ENCODE measurements around the gene SH3RF1.

SH3RF1 gene

DNA sequence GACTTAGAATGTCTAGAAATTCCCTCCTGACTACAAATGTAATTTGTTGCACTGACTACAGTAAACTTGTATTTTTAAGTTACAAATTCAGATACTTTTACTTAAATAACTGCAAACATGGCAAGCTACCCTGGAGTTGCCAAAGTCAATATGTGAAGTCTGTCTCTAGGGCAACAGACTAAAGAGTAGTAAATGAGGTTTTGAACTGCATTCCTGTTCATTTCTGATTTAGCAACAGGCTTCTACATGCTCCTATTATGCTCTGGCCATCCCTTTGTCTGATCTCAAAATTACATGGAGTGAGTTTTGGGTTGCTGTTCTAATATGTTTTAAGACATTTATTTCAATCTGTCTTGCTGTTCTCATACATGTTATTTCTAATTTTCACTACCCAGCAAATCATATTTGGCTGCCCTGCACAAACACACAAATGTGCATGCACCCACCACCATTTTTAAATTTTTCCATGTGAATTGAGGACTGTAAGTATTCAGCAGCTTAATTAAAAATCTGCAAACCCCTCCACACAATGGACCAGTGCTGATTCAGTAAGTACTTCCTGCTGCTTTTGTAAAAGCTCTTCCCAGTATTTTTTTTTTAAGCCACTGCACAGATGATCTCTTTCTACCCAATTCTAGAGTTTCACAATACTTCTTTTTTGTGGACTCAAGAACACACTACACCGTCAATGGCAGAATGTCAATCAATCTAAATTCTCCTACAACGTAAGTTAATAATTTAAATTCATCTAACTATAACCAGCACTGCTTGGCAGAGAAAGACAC is 26.7 kb downstream of the SH3RF1 start:
- Histone ChIP-seq H3K4me1 (ENCODE audit: control insufficient read depth in 2 of 2, insufficient read depth in 2 of 2, low read length in 2 of 2) (peaks cover 3 to 14% of the 10 kb centered on the region in 2 donors), H3K27me3 (ENCODE audit: control insufficient read depth in 2 of 2, insufficient read depth in 2 of 2, low read length in 2 of 2) (no peaks in the 10 kb centered on the region), H3K27ac (ENCODE audit: low read depth in 2 of 2, low read length in 2 of 2) (no peak overlapping the region), H3K9me3 (ENCODE audit: control insufficient read depth in 2 of 2, low read length in 2 of 2) (no peaks in the 10 kb centered on the region), H3K36me3 (ENCODE audit: control insufficient read depth in 2 of 2, insufficient read depth in 2 of 2, low read length in 2 of 2) (peaks cover 0 to 3% of the 10 kb centered on the region in 2 donors), H3K9ac (ENCODE audit: low read depth in 1 of 2, low read length in 2 of 2) (no peak overlapping the region), H3K4me3 (ENCODE audit: low read length in 2 of 2) (no peak overlapping the region)

DNA sequence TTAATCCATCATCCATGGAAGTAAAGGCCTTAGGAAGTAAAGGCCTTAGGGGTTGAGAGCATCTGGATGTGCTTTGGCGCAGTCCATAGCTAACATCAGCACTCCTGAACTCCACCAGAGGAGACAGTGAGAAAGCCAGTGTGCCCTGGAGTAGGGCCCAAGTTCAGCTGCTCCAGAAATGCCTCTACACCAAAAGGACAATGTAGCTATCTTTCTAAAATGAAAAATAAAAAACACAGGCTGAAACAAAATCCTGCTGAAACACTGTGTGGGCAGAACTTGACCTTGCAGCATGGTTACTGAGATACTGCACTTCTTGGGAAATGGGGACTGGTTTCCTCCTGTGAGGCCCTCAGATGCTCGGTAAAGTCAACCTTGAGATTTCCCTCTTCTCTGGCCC is 29.3 kb downstream of the SH3RF1 start:
- Histone ChIP-seq H3K36me3 (ENCODE audit: control insufficient read depth in 2 of 2, insufficient read depth in 2 of 2, low read length in 2 of 2) (peaks cover 0 to 3% of the 10 kb centered on the region in 2 donors), H3K9ac (ENCODE audit: low read depth in 1 of 2, low read length in 2 of 2) (no peak overlapping the region), H3K9me3 (ENCODE audit: control insufficient read depth in 2 of 2, low read length in 2 of 2) (no peaks in the 10 kb centered on the region), H3K4me1 (ENCODE audit: control insufficient read depth in 2 of 2, insufficient read depth in 2 of 2, low read length in 2 of 2) (peaks cover 3 to 8% of the 10 kb centered on the region in 2 donors), H3K27me3 (ENCODE audit: control insufficient read depth in 2 of 2, insufficient read depth in 2 of 2, low read length in 2 of 2) (no peaks in the 10 kb centered on the region), H3K4me3 (ENCODE audit: low read length in 2 of 2) (no peak overlapping the region), H3K27ac (ENCODE audit: low read depth in 2 of 2, low read length in 2 of 2) (no peak overlapping the region)

DNA sequence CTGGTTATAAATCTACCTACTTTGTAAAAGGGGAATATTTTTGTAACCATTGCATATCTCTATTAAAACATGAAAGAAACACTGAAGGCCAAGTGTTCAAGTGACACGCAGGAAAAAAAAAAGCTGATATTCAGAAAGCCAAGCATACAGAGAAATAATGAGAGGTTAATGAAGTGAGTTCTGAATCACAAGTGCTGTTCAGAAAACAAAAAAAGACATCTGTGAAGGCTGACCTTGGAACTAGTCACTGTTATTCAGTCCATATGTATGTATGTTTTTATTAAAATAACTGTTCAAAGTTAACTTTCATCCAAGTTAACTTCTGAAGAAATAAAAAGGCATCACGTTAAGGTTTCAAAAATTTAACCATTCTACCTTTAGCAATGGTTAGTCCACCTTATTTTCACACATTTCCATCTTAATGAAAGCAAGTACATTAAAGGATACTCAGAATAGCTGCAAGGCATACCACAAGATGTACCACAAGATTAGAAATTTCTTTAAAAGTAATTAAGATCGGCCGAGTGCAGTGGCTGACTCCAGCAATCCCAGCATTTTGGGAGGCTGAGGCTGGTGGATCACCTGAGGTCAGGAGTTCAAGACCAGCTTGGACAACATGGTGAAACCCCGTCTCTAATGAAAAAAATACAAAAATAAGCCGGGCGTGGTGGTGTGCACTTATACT is 31.4 kb downstream of the SH3RF1 start:
- Histone ChIP-seq H3K4me1 (ENCODE audit: control insufficient read depth in 2 of 2, insufficient read depth in 2 of 2, low read length in 2 of 2) (peaks cover 3 to 6% of the 10 kb centered on the region in 2 donors), H3K9ac (ENCODE audit: low read depth in 1 of 2, low read length in 2 of 2) (no peak overlapping the region), H3K27me3 (ENCODE audit: control insufficient read depth in 2 of 2, insufficient read depth in 2 of 2, low read length in 2 of 2) (no peaks in the 10 kb centered on the region), H3K9me3 (ENCODE audit: control insufficient read depth in 2 of 2, low read length in 2 of 2) (no peaks in the 10 kb centered on the region), H3K27ac (ENCODE audit: low read depth in 2 of 2, low read length in 2 of 2) (no peak overlapping the region), H3K4me3 (ENCODE audit: low read length in 2 of 2) (no peak overlapping the region), H3K36me3 (ENCODE audit: control insufficient read depth in 2 of 2, insufficient read depth in 2 of 2, low read length in 2 of 2) (peaks cover 0 to 3% of the 10 kb centered on the region in 2 donors)

DNA sequence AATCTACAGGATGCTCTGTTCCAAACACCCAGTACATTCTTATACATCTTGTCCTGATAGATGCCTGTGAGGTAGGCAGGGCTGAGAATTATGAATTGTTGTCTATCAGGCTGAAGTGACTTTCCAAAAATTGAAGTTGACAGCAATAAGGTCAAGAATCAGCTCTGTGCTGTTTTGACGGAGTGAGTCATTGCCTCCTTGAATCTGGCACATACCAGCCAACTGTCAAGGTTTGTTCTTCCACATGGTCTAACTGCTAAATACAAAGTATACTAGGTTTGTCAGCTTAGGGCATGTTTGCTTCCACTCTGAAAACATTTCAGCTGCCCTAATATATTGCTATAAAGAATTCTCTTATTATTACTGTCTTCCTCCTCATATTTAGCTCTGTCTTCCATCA is 32.3 kb downstream of the SH3RF1 start:
- Histone ChIP-seq H3K9me3 (ENCODE audit: control insufficient read depth in 2 of 2, low read length in 2 of 2) (no peaks in the 10 kb centered on the region), H3K4me3 (ENCODE audit: low read length in 2 of 2) (no peak overlapping the region), H3K36me3 (ENCODE audit: control insufficient read depth in 2 of 2, insufficient read depth in 2 of 2, low read length in 2 of 2) (peaks cover 0 to 3% of the 10 kb centered on the region in 2 donors), H3K9ac (ENCODE audit: low read depth in 1 of 2, low read length in 2 of 2) (no peak overlapping the region), H3K27me3 (ENCODE audit: control insufficient read depth in 2 of 2, insufficient read depth in 2 of 2, low read length in 2 of 2) (no peaks in the 10 kb centered on the region), H3K27ac (ENCODE audit: low read depth in 2 of 2, low read length in 2 of 2) (no peak overlapping the region), H3K4me1 (ENCODE audit: control insufficient read depth in 2 of 2, insufficient read depth in 2 of 2, low read length in 2 of 2) (no peaks in the 10 kb centered on the region)

GRCh38 chr4:169236873-169237626 is 33.7 kb downstream of the SH3RF1 start:
- Histone ChIP-seq H3K9me3 (ENCODE audit: control insufficient read depth in 2 of 2, low read length in 2 of 2) (no peaks in the 10 kb centered on the region), H3K36me3 (ENCODE audit: control insufficient read depth in 2 of 2, insufficient read depth in 2 of 2, low read length in 2 of 2) (peaks cover 0 to 3% of the 10 kb centered on the region in 2 donors), H3K4me1 (ENCODE audit: control insufficient read depth in 2 of 2, insufficient read depth in 2 of 2, low read length in 2 of 2) (no peaks in the 10 kb centered on the region), H3K4me3 (ENCODE audit: low read length in 2 of 2) (no peak overlapping the region), H3K9ac (ENCODE audit: low read depth in 1 of 2, low read length in 2 of 2) (no peak overlapping the region), H3K27me3 (ENCODE audit: control insufficient read depth in 2 of 2, insufficient read depth in 2 of 2, low read length in 2 of 2) (no peaks in the 10 kb centered on the region), H3K27ac (ENCODE audit: low read depth in 2 of 2, low read length in 2 of 2) (no peak overlapping the region)

- Histone ChIP-seq H3K36me3 (ENCODE audit: control insufficient read depth in 2 of 2, insufficient read depth in 2 of 2, low read length in 2 of 2) (no peaks in the 10 kb centered on the region), H3K27me3 (ENCODE audit: control insufficient read depth in 2 of 2, insufficient read depth in 2 of 2, low read length in 2 of 2) (no peaks in the 10 kb centered on the region), H3K9me3 (ENCODE audit: control insufficient read depth in 2 of 2, low read length in 2 of 2) (no peaks in the 10 kb centered on the region), H3K27ac (ENCODE audit: low read depth in 2 of 2, low read length in 2 of 2) (no peak overlapping the region), H3K4me1 (ENCODE audit: control insufficient read depth in 2 of 2, insufficient read depth in 2 of 2, low read length in 2 of 2) (no peaks in the 10 kb centered on the region), H3K9ac (ENCODE audit: low read depth in 1 of 2, low read length in 2 of 2) (no peak overlapping the region), H3K4me3 (ENCODE audit: low read length in 2 of 2) (no peak overlapping the region)
These were observed 34.7 kb downstream of the SH3RF1 start for GRCh38 chr4:169236078-169236477.

DNA sequence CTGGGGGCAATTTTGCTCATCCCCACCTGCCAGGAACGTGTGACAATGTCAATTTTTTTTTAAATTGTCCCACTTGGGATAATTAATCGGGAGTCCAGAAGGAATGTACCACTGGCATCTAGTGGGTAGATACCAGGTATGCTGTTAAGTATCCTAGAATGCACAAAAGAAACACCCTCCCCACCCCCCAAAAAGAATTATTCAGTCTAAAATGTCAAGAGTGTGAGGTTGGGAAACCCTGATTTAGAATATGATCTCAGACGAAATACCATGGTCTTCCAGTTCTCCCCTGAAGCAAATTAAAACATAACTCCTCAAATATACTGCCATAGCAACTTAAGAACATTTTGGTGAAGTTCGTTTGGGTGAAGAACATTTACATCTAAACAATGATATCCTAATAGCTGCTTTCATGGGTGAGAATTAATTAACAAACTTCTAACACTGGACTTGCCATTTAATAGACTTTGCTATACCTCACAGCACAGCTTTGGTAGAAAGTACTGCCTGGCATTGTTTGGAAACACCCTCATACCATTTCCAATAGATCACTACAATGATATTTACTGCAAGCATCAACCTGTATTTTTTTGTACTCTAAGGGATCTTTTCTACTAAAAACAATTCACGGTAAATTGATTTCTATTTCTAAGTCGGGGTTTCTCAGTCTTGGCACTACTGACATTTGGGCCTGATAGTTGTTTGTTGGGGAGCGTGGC is 36.5 kb downstream of the SH3RF1 start:
- no peaks in the 10 kb centered on the region for H3K36me3 ChIP-seq (ENCODE audit: control insufficient read depth in 2 of 2, insufficient read depth in 2 of 2, low read length in 2 of 2)
- H3K4me1 ChIP-seq (ENCODE audit: control insufficient read depth in 2 of 2, insufficient read depth in 2 of 2, low read length in 2 of 2), result peaks cover 0 to 4% of the 10 kb centered on the region in 2 donors
- no peaks in the 10 kb centered on the region for H3K9me3 ChIP-seq (ENCODE audit: control insufficient read depth in 2 of 2, low read length in 2 of 2)
- no peak overlapping the region for H3K27ac ChIP-seq (ENCODE audit: low read depth in 2 of 2, low read length in 2 of 2)
- no peaks in the 10 kb centered on the region for H3K27me3 ChIP-seq (ENCODE audit: control insufficient read depth in 2 of 2, insufficient read depth in 2 of 2, low read length in 2 of 2)
- no peak overlapping the region for H3K9ac ChIP-seq (ENCODE audit: low read depth in 1 of 2, low read length in 2 of 2)
- H3K4me3 ChIP-seq (ENCODE audit: low read length in 2 of 2), result no peak overlapping the region

- no peak overlapping the region for H3K27ac ChIP-seq (ENCODE audit: low read depth in 2 of 2, low read length in 2 of 2)
- no peaks in the 10 kb centered on the region for H3K36me3 ChIP-seq (ENCODE audit: control insufficient read depth in 2 of 2, insufficient read depth in 2 of 2, low read length in 2 of 2)
- no peaks in the 10 kb centered on the region for H3K27me3 ChIP-seq (ENCODE audit: control insufficient read depth in 2 of 2, insufficient read depth in 2 of 2, low read length in 2 of 2)
- H3K4me3 ChIP-seq (ENCODE audit: low read length in 2 of 2), result no peak overlapping the region
- H3K9ac ChIP-seq (ENCODE audit: low read depth in 1 of 2, low read length in 2 of 2), result no peak overlapping the region
- H3K4me1 ChIP-seq (ENCODE audit: control insufficient read depth in 2 of 2, insufficient read depth in 2 of 2, low read length in 2 of 2), result peaks cover 0 to 4% of the 10 kb centered on the region in 2 donors
- no peaks in the 10 kb centered on the region for H3K9me3 ChIP-seq (ENCODE audit: control insufficient read depth in 2 of 2, low read length in 2 of 2)
These were observed 37.1 kb downstream of the SH3RF1 start for GRCh38 chr4:169233691-169234090.

DNA sequence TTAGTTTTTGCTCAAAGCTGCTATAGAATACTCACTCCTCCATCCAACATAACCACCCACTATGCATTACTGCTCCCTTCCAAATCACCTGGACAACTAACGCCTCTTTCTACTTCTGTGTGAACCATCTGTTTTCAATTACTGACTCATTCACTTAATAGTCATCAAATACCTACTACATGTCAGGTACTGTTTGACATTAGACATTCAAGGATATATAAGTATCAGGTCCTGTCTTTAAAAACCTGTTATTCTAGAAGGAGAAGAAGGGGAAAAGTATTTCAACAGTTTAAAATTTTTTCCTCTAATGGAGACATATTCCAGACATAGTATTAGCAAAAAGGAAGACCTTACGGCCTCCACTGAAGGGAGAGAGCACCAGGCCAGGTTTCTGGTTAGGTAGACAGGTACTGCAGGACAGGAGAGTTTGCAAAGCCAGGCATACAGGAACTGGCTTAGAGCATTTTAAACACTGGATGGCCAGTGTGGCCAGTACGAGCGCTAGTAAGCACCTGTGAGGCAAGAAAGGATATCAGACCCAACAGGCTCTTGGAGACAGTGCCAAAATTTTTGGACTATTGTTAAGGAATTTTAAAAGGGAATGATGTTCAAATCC is 39.0 kb downstream of the SH3RF1 start:
- Histone ChIP-seq H3K27me3 (ENCODE audit: control insufficient read depth in 2 of 2, insufficient read depth in 2 of 2, low read length in 2 of 2) (no peaks in the 10 kb centered on the region), H3K9me3 (ENCODE audit: control insufficient read depth in 2 of 2, low read length in 2 of 2) (no peaks in the 10 kb centered on the region), H3K9ac (ENCODE audit: low read depth in 1 of 2, low read length in 2 of 2) (no peak overlapping the region), H3K36me3 (ENCODE audit: control insufficient read depth in 2 of 2, insufficient read depth in 2 of 2, low read length in 2 of 2) (no peaks in the 10 kb centered on the region), H3K4me1 (ENCODE audit: control insufficient read depth in 2 of 2, insufficient read depth in 2 of 2, low read length in 2 of 2) (peaks cover 0 to 4% of the 10 kb centered on the region in 2 donors), H3K4me3 (ENCODE audit: low read length in 2 of 2) (no peak overlapping the region), H3K27ac (ENCODE audit: low read depth in 2 of 2, low read length in 2 of 2) (no peak overlapping the region)

Data from mucosa of rectum (tissue), 2 donors.